Smooth muscle cell (in vitro differentiated cells): ENCODE measurements around the gene VAMP3. TPM values are rescaled to one million over a fixed set of nuclear protein-coding genes. Genes with fewer than 3 reads are reported as not detected.

Experiments used
- DNase-seq: peaks from one replicate; lab custom pipeline; 2025; ENCODE audit not compliant: unreplicated experiment; lab: John Stamatoyannopoulos, UW
- H2AFZ ChIP-seq: fragments of 200-600 bp; sonication (generic); 2 replicates; pipeline ENCODE4 v1.6.0; 2016; ENCODE audit warnings: antibody characterized with exemption, low read depth, mild to moderate bottlenecking
- H3F3A ChIP-seq: fragments of 200-600 bp; sonication (generic); 2 replicates; pipeline ENCODE4 v1.6.0; 2017; ENCODE audit warnings: antibody characterized with exemption, low read depth
- H3K27ac ChIP-seq: fragments of 200-600 bp; sonication (generic); 2 replicates; pipeline ENCODE4 v1.5.1; 2016; ENCODE audit warnings: low read depth, mild to moderate bottlenecking
- H3K27me3 ChIP-seq: fragments of 200-600 bp; sonication (generic); 2 replicates; pipeline ENCODE4 v1.6.1; 2016; ENCODE audit warnings: low read depth, mild to moderate bottlenecking
- H3K36me3 ChIP-seq: fragments of 200-600 bp; sonication (generic); 2 replicates; pipeline ENCODE4 v1.5.1; 2016; ENCODE audit warnings: low read depth
- H3K4me1 ChIP-seq: fragments of 200-600 bp; sonication (generic); 2 replicates; pipeline ENCODE4 v1.5.1; 2016; ENCODE audit warnings: low read depth
- H3K4me2 ChIP-seq: fragments of 200-600 bp; sonication (generic); 2 replicates; pipeline ENCODE4 v1.6.0; 2016; ENCODE audit warnings: mild to moderate bottlenecking
- H3K4me3 ChIP-seq: fragments of 200-600 bp; sonication (generic); 2 replicates; pipeline ENCODE4 v1.5.1; 2016; ENCODE audit warnings: mild to moderate bottlenecking
- H3K79me2 ChIP-seq: fragments of 200-600 bp; sonication (generic); 2 replicates; pipeline ENCODE4 v1.6.0; 2016; ENCODE audit warnings: low read depth, mild to moderate bottlenecking
- H3K9ac ChIP-seq: fragments of 200-600 bp; sonication (generic); 2 replicates; pipeline ENCODE4 v1.6.0; 2016; ENCODE audit warnings: low read depth
- H3K9me3 ChIP-seq: fragments of 200-600 bp; sonication (generic); replicated peaks from 2 replicates; pipeline ENCODE4 v1.5.1; 2016; ENCODE audit warnings: low read depth
- H4K20me1 ChIP-seq: fragments of 200-600 bp; sonication (generic); 2 replicates; pipeline ENCODE4 v1.6.0; 2016; ENCODE audit warnings: low read depth
- WGBS: methylation state at CpG from one replicate; pipeline ENCODE4 v1.1.7; 2016; ENCODE audit warnings: low lambda C conversion rate; 5-methylcytosine and 5-hydroxymethylcytosine counted together
- polyA plus RNA-seq: library from polyadenylated mRNA; unstranded; fragments of >200 nt; fragmentation: Nextera tagmentation; extraction: Ambion mirVana; gene quantifications from 2 replicates; pipeline ENCODE4 v1.2.1, GENCODE V29; 2016
- total RNA-seq: library from RNA; depleted of rRNA; stranded (reverse); fragments of >200 nt; gene quantifications from 2 replicates; pipeline ENCODE4 v1.2.3, GENCODE V29; 2014
- TF ChIP-seq, protein P1 (sequence below): fragments of 200-600 bp; sonication (generic); IDR thresholded peaks from 2 replicates; pipeline ENCODE4 v1.5.1; 2017; ENCODE audit warnings: borderline replicate concordance, mild to moderate bottlenecking, antibody characterized with exemption; ENCODE audit not compliant: insufficient read depth, poor library complexity, severe bottlenecking

The VAMP3 gene
- total and polyA plus RNA-seq, 2 experiments from 2014 or later = 97.4 to 146 TPM

DNA sequence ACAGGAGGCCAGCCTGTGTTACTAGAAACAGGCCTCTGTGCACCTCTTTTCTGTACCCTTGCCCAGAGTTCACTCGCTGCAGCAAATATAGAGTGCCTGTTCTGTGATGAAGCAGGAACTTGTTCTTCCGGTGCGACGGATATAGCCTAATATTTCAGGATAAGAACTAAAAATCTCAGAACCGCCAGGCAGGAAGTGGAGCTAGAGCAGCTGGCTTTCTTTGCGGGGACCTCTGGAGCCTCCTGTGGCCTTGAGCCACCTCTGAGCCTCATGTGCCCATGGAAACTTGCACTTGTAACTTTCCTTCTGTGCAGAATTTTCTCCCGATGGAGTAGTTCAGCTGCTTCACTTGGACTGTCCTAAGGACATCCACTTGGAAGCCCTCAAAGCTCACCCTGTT, 44.5 kb upstream of the VAMP3 start:
- TF ChIP-seq, protein P1, sequence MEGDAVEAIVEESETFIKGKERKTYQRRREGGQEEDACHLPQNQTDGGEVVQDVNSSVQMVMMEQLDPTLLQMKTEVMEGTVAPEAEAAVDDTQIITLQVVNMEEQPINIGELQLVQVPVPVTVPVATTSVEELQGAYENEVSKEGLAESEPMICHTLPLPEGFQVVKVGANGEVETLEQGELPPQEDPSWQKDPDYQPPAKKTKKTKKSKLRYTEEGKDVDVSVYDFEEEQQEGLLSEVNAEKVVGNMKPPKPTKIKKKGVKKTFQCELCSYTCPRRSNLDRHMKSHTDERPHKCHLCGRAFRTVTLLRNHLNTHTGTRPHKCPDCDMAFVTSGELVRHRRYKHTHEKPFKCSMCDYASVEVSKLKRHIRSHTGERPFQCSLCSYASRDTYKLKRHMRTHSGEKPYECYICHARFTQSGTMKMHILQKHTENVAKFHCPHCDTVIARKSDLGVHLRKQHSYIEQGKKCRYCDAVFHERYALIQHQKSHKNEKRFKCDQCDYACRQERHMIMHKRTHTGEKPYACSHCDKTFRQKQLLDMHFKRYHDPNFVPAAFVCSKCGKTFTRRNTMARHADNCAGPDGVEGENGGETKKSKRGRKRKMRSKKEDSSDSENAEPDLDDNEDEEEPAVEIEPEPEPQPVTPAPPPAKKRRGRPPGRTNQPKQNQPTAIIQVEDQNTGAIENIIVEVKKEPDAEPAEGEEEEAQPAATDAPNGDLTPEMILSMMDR = no peak
- 92% methylated on average over 7 of the region's 7 CpGs for WGBS
- H3K9me3 ChIP-seq = no peaks in the 10 kb centered on the region
- no peak overlapping the region for H3K4me3 ChIP-seq
- no peak overlapping the region for H2AFZ ChIP-seq
- H3K36me3 ChIP-seq = no peaks in the 10 kb centered on the region
- no peak for DNase-seq
- no peak overlapping the region for H3K27ac ChIP-seq
- H3K4me1 ChIP-seq = no peaks in the 10 kb centered on the region
- no peak overlapping the region for H3K4me2 ChIP-seq
- H3F3A ChIP-seq = no peaks in the 10 kb centered on the region
- no peak overlapping the region for H3K9ac ChIP-seq
- no peaks in the 10 kb centered on the region for H3K27me3 ChIP-seq
- no peaks in the 10 kb centered on the region for H3K79me2 ChIP-seq
- H4K20me1 ChIP-seq = no peaks in the 10 kb centered on the region

DNA sequence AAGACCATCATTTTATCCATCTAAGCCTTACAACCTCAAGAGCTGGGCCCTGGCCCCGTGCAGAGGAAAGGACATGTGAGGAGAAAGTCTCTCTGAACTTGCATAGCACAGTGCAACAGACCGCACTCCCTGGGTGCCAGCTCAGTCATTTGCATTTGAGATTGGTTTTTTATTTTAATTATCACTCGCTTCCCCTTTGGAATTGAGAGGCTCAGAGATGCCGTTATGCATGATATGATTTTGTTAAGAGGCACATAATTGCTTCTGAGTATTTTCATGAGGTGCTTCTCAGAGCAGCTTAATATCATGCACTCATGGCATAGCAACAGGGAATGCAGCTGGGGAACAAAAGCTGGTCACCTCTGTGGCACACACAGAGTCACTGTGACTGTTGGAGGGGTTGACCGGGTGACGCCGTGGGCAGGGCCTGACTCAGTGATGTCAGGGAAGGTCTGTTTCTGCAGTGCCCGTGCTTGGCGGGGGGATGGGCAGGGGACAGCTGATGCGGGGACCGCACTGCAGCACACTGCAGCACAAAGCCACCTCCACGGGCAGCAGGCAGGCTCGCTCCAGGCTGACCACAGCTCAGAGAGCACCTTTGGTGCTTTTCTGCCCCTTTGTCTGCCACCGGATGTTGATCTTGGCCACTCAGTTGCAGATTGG, 43.2 kb upstream of the VAMP3 start:
- H4K20me1 ChIP-seq = no peaks in the 10 kb centered on the region
- no peaks in the 10 kb centered on the region for H3F3A ChIP-seq
- no peak overlapping the region for H2AFZ ChIP-seq
- no peak overlapping the region for H3K4me2 ChIP-seq
- H3K36me3 ChIP-seq = no peaks in the 10 kb centered on the region
- no peaks in the 10 kb centered on the region for H3K79me2 ChIP-seq
- TF ChIP-seq, protein P1 = no peak
- WGBS = 84% methylated on average over 14 of the region's 14 CpGs
- no peaks in the 10 kb centered on the region for H3K9me3 ChIP-seq
- no peak overlapping the region for H3K4me3 ChIP-seq
- no peak for DNase-seq
- H3K27ac ChIP-seq = no peak overlapping the region
- H3K9ac ChIP-seq = no peak overlapping the region
- H3K4me1 ChIP-seq = no peaks in the 10 kb centered on the region
- H3K27me3 ChIP-seq = no peaks in the 10 kb centered on the region

DNA sequence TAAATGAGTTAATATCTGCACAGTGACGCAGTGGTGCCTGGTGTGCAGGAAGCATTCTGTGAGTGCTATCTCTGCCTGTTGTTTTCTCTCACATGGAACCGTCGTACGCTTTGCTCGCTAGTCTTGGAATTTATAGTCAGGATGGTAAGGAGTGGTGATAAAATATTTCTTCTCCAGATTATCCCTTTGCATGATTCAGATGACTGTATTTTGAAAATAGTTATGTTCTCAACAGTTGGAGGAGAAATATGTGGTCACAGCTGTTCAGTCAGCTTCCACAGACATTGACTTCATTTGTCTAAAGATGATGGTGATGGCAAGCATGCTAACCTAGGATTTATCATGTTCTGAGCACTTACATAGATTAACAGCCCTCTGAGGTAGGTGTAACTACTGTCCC, 41.3 kb upstream of the VAMP3 start:
- no peaks in the 10 kb centered on the region for H3K9me3 ChIP-seq
- no peaks in the 10 kb centered on the region for H3K27me3 ChIP-seq
- no peak overlapping the region for H3K4me3 ChIP-seq
- H2AFZ ChIP-seq = no peak overlapping the region
- TF ChIP-seq, protein P1 = no peak
- H3K36me3 ChIP-seq = no peaks in the 10 kb centered on the region
- H3K4me2 ChIP-seq = no peak overlapping the region
- no peaks in the 10 kb centered on the region for H3F3A ChIP-seq
- H3K4me1 ChIP-seq = no peaks in the 10 kb centered on the region
- no peaks in the 10 kb centered on the region for H4K20me1 ChIP-seq
- no peaks in the 10 kb centered on the region for H3K79me2 ChIP-seq
- H3K27ac ChIP-seq = no peak overlapping the region
- no peak for DNase-seq
- 94% methylated on average over 5 of the region's 5 CpGs for WGBS
- H3K9ac ChIP-seq = no peak overlapping the region

DNA sequence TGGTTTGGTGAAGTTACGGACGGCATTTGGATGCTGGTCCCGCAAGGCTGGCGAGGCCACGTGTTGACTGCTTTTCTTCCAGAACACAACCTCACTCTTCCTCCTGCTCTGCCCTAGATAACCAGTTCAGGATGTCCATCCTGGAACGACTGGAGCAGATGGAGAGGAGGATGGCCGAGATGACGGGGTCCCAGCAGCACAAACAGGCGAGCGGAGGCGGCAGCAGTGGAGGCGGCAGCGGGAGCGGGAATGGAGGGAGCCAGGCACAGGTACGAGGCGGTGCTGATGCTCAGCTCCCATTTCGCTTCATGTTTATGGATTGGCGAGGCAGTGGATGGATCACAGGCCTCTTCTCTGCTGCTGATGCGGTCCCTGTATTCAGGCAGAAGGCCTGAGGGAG, 38.8 kb upstream of the VAMP3 start:
- Histone ChIP-seq H3K9me3 (no peaks in the 10 kb centered on the region), H4K20me1 (no peaks in the 10 kb centered on the region), H3K36me3 (no peaks in the 10 kb centered on the region), H3K4me2 (no peak overlapping the region), H3K4me1 (no peaks in the 10 kb centered on the region), H3K27me3 (no peaks in the 10 kb centered on the region), H3K27ac (no peak overlapping the region), H2AFZ (no peak overlapping the region), H3K79me2 (no peaks in the 10 kb centered on the region), H3K9ac (no peak overlapping the region), H3K4me3 (no peak overlapping the region), H3F3A (no peaks in the 10 kb centered on the region)
- no peak for DNase-seq
- TF ChIP-seq, protein P1 = no peak
- WGBS = 91% methylated on average over 19 of the region's 19 CpGs
